ENCODE measurements around the gene RAI14. TPM values are rescaled to one million over a fixed set of nuclear protein-coding genes. Genes with fewer than 3 reads are reported as not detected.
A peak's percentile ranks its signal among the peaks of the same experiment; 100 is the strongest.

RAI14 gene
- total RNA-seq (10 to 100 TPM; 34.3 to 54.6 TPM), polyA plus RNA-seq (ENCODE audit: insufficient read depth, low read depth, low replicate concordance) (49.6 TPM)
- long read RNA-seq, donor 1, partial matches to known transcripts: 5 of 9 reads
- long read RNA-seq, donor 1, other reads (novel, unspliced or antisense): 0 of 9 reads
- long read RNA-seq, donor 2, transcript RAI14-220 (17 exons, 2,941 nt): major isoform, 5 of 5 reads
- long read RNA-seq, donor 2, partial matches to known transcripts: 0 of 5 reads
- long read RNA-seq, donor 2, other reads (novel, unspliced or antisense): 0 of 5 reads

GRCh38 chr5:34656001-34656699, at the start of gene RAI14:
Gene RAI14 (plus strand): TSS chr5:34656328. CDS start chr5:34686920, 30,592 bp downstream.
- H3K27ac ChIP-seq: peak within 1 kb of the TSS; percentile 78 to 90
- H3K4me3 ChIP-seq: peak within 1 kb of the TSS; percentile 74 to 90
- no peaks in the 10 kb centered on the region for H3K27me3 ChIP-seq
- no peaks in the 10 kb centered on the region for H3K9me3 ChIP-seq
- TF ChIP-seq CTCF (IDR thresholded peaks at IDR 0.05) (no peak), POLR2A (IDR thresholded peaks at IDR 0.05) (no peak)
- 1% methylated on average over 27 to 79 of the region's 79 CpGs for WGBS, 2 donors
- H3K36me3 ChIP-seq (ENCODE audit: low read depth, missing control alignments): no peaks in the 10 kb centered on the region
- intact Hi-C loops (cut with DNase I; ENCODE audit: low total_unique reads): no loop called here
- peak; percentile 81 for DNase-seq
- no peaks in the 10 kb centered on the region for H3K4me1 ChIP-seq

GRCh38 chr5:34608368-34608767, 47.8 kb upstream of the RAI14 start:
- H3K27me3 ChIP-seq: no peaks in the 10 kb centered on the region
- no peak overlapping the region for H3K27ac ChIP-seq
- intact Hi-C loops (cut with DNase I; ENCODE audit: low total_unique reads): no loop called here
- H3K4me1 ChIP-seq: no peaks in the 10 kb centered on the region
- no peak overlapping the region for H3K4me3 ChIP-seq
- DNase-seq: no peak
- TF ChIP-seq CTCF (IDR thresholded peaks at IDR 0.05) (no peak), POLR2A (IDR thresholded peaks at IDR 0.05) (no peak)
- no peaks in the 10 kb centered on the region for H3K36me3 ChIP-seq (ENCODE audit: low read depth, missing control alignments)
- no peaks in the 10 kb centered on the region for H3K9me3 ChIP-seq
- 76 to 89% methylated on average over 3 of the region's 3 CpGs for WGBS, 2 donors

- intact Hi-C loops (cut with DNase I; ENCODE audit: low total_unique reads): no loop called here
- WGBS, 2 donors: 49 to 58% methylated on average over 3 of the region's 3 CpGs
These were observed 47.1 kb upstream of the RAI14 start for GRCh38 chr5:34608859-34609648.

GRCh38 chr5:34609951-34610441, 46.1 kb upstream of the RAI14 start:
- H3K4me3 ChIP-seq: no peak overlapping the region
- no peak for TF ChIP-seq CTCF (IDR thresholded peaks at IDR 0.05)
- TF ChIP-seq POLR2A (IDR thresholded peaks at IDR 0.05): no peak
- H3K36me3 ChIP-seq (ENCODE audit: low read depth, missing control alignments): no peaks in the 10 kb centered on the region
- no peak for DNase-seq
- no peaks in the 10 kb centered on the region for H3K27me3 ChIP-seq
- no peak overlapping the region for H3K27ac ChIP-seq
- WGBS, 2 donors: 86 to 93% methylated on average over 6 of the region's 6 CpGs
- no peaks in the 10 kb centered on the region for H3K4me1 ChIP-seq
- intact Hi-C loops (cut with DNase I; ENCODE audit: low total_unique reads): no loop called here
- no peaks in the 10 kb centered on the region for H3K9me3 ChIP-seq

More at GRCh38 chr5:34608859-34609648, 47.1 kb upstream of the RAI14 start:
- TF ChIP-seq POLR2A (IDR thresholded peaks at IDR 0.05) (no peak), CTCF (IDR thresholded peaks at IDR 0.05) (no peak)
- H3K27me3 ChIP-seq: no peaks in the 10 kb centered on the region
- no peaks in the 10 kb centered on the region for H3K4me1 ChIP-seq
- H3K27ac ChIP-seq: no peak overlapping the region
- no peaks in the 10 kb centered on the region for H3K9me3 ChIP-seq
- no peak for DNase-seq
- H3K36me3 ChIP-seq (ENCODE audit: low read depth, missing control alignments): no peaks in the 10 kb centered on the region
- no peak overlapping the region for H3K4me3 ChIP-seq

All from testis (tissue), 5 donors.